Dedifferentiated amniotic fluid mesenchymal stem cell (primary cell): Measurements from ENCODE around the gene FSTL5.
"Not testable (repeated sequence)": the region's sequence is repeated elsewhere in the genome, so short reads cannot be mapped to it uniquely, and the experiment has no call there.

Experiments
- DNase-seq: peaks from one replicate; pipeline ENCODE4 v3.0.0-alpha.2; 2016; ENCODE audit errors: extremely low spot score

FSTL5 gene

GRCh38 chr4:162103908-162104307, 59.9 kb downstream of the FSTL5 start:
- DNase-seq = not testable (repeated sequence)

- no peak for DNase-seq
These were observed 61.1 kb downstream of the FSTL5 start for GRCh38 chr4:162102713-162103112.

DNA sequence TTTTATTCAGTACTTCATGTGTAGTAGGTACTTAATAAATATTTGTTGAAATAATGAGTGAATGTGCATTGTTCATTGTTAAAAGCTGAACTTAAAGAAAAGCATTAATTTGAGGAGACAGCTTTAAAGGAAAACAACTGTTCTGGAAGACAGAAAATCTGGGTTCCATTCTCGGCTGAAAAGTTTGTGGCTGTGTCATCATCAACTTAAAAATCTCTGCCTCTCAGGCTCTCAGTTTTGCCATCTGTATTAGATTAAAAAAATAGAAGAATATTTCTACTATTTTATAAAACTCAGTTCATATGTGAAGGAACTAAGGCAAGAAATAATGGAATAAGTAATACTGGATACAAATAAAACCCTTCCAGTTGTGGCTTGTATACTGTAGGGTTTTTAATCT, 62.5 kb downstream of the FSTL5 start:
- no peak for DNase-seq

GRCh38 chr4:162075726-162076125, 88.1 kb downstream of the FSTL5 start:
- peak; percentile 70 for DNase-seq

DNA sequence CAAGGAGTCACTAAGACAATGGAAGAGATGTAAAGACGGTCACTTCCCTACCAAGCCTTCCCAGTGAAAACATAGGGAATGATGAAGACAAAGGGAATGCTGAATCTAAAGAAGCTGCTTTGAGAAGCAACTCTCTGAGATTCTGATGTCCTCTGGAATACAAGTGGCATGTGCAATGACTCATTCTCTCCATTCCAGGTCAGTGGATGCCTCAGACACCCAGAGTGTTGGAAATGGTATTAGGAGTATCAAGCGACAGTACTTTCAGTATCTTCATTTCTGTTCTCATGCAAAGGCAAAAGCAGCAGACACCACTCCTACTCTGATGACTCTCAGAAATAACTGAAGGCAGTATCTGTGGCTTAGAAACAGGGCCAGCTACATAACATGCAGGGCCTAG, 102.6 kb downstream of the FSTL5 start:
- no peak for DNase-seq

GRCh38 chr4:162059656-162060055, 104.1 kb downstream of the FSTL5 start:
- DNase-seq = no peak

- no peak for DNase-seq
These were observed 106.8 kb downstream of the FSTL5 start for GRCh38 chr4:162056990-162057389.

GRCh38 chr4:162046135-162046534, 117.7 kb downstream of the FSTL5 start:
- DNase-seq = no peak

GRCh38 chr4:162038112-162038511, 125.7 kb downstream of the FSTL5 start:
- DNase-seq = no peak

DNA sequence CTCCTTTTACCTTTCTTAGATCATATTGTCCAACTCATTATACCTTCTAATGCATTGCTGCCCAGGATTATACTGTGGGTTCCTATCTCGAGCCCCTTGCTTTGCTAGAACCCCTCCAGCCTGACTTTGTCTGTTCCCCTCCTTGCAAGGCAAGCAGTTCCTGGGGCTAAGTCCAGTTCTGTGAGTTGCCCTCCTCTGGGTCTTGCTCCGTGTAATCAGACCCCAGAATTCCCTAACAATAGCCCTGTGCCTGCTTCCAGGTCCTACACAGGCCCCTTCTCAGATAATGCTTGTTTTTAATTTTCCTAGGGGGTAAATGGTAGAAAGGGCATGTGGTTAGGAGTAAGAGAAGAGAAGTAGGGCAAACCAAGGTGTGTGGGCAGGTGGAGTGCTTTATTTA, 145.9 kb downstream of the FSTL5 start:
- DNase-seq = no peak

DNA sequence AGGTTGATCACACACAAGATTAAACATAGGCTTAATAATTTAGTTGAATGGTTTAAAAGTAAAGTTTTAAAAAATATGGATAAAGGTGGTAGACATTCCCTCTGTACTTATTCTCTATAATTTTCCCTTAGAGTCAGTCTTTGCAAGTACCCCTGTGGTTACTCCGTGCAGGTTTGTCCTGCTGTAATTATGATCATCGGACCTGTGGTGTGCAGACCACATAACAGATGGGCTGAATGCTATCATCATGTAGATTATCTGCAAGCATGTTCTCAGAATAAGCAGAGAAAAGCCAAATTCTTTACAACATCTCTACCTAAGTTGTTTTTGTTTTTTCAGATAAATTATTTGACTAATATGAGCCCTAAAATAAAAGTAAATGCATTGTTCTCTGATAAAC, 146.8 kb downstream of the FSTL5 start:
- DNase-seq = no peak

DNA sequence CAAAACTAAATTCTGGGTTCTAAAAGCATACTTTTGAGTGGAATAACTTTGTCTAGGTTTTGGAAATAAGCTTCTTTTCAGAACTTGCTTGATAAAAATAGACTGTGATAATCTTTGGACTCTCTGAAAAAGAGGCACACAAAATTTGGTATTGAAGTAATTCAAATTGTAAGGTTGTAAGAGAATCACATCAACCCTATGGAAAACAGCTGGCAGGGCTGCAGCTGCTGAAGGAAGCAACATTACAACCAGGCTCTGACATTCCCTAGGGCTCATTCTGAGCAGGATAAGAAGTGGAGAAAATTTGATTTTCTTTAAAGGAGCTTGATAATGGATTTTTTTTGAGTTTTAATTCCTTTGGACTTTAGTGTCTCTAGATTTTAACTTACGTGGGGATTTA, 147.6 kb downstream of the FSTL5 start:
- no peak for DNase-seq

GRCh38 chr4:162015090-162015489, 148.7 kb downstream of the FSTL5 start:
- peak; percentile 79 for DNase-seq

- DNase-seq = peak; percentile 71
These were observed 152.7 kb downstream of the FSTL5 start for GRCh38 chr4:162011089-162011488.

- DNase-seq = peak; percentile 39
These were observed 153.4 kb downstream of the FSTL5 start for GRCh38 chr4:162010362-162010761.

- DNase-seq = no peak
These were observed 171.5 kb downstream of the FSTL5 start for GRCh38 chr4:161992317-161992716.

- no peak for DNase-seq
These were observed 172.0 kb downstream of the FSTL5 start for GRCh38 chr4:161991811-161992210.

- no peak for DNase-seq
These were observed 173.1 kb downstream of the FSTL5 start for GRCh38 chr4:161990721-161991120.

GRCh38 chr4:161988946-161989345, 174.9 kb downstream of the FSTL5 start:
- DNase-seq = no peak

GRCh38 chr4:161987611-161988010, 176.2 kb downstream of the FSTL5 start:
- DNase-seq = no peak

- no peak for DNase-seq
These were observed 211.4 kb downstream of the FSTL5 start for GRCh38 chr4:161952382-161952781.

DNA sequence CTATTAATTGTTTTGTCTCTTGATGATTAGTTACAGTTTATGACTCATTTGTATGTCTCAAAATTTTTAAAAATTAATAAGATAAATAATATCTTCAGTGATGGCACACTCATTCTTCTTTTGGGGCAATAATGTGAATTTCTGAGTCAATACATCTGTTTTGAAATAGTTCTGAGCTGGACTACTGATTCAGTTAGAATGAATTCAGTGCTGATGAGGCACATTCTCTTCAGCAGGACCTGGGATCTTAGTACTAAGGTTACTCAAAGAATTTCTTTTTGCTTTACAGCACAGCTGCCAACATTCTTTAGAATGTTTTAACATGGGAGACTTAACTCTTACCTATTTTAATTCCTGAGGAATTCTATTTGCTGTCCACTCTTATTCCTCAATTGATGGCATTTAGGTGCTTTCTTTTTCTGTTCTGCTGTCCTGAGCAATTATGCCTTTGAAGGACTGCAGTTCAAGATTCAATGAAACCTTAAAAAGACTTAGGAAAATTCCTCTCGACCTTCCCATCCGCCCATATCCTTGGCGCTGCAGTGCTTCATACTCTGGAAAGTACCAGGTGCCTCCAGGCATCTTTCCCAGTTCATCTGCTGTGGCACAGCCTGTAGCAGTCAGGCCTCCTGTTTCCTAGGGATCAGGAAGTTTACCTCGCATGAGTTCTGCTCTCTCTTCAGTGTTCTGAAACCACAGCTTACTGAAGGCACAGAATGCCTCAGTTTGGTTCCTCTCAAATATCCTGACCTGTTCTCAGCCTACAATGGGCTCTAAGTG, 213.7 kb downstream of the FSTL5 start:
- peak; percentile 52 for DNase-seq

DNA sequence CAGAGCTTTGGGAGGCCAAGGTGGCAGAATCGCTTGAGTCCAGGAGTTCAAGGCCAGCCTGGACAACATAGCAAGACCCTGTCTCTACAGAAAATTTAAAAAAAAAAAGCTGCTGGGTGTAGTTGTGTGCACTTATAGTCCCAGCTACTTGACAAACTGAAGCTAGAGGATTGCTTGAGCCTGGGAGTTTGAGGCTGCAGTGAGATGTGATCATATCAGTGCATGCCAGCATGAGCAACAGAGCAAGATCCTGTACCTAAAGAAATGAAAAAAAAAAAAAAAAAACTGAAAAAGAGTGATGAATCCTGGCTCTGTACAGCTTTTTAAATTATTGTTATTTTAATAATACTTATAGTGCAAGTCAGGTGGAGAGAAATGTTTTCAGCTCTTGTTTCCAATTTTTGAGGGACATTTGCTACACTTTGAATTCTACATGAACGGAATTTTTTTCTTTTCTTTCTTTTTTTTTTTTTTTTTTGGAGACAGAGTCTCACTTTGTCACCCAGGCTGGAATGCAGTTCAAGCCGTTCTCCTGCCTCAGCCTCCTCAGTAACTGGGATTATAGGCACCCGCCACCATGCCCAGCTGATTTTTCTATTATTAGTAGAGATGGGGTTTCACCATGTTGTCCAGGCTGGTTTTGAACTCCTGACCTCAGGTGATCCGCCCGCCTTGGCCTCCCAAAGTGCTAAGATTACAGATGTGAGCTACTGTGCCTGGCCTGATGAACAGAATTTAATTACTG, 215.6 kb downstream of the FSTL5 start:
- no peak for DNase-seq
